H1 (cell line): ENCODE results near the gene STRN. TPM values are rescaled to one million over a fixed set of nuclear protein-coding genes. Genes with fewer than 3 reads are reported as not detected.

Experiments used
- ASH2L ChIP-seq: fragments of 200-600, 300-600 bp; sonication (generic); IDR thresholded peaks from one replicate; pipeline ENCODE4 v1.7.1; 2017; ENCODE audit warnings: low read length
- CHD7 ChIP-seq: fragments of 300-600 bp; sonication (generic); IDR thresholded peaks from 2 replicates; pipeline ENCODE4 v1.7.1; 2012; ENCODE audit warnings: low read length, moderate library complexity, mild to moderate bottlenecking, inconsistent platforms; ENCODE audit not compliant: insufficient replicate concordance
- GTF2F1 ChIP-seq: IDR thresholded peaks from 2 replicates; pipeline ENCODE4 v1.6.1; 2012; ENCODE audit warnings: low read depth, low read length, improper control_type of control experiment, borderline replicate concordance
- HDAC2 ChIP-seq, 2 experiments: fragments of 300-600 bp in 1 of 2; sonication (generic) in 1 of 2; IDR thresholded peaks; 2 replicates each; pipeline ENCODE4 v1.6.1; 2011 to 2012; ENCODE audit warnings: low read depth in 2 of 2, low read length in 2 of 2, mild to moderate bottlenecking in 2 of 2, moderate library complexity in 2 of 2, borderline replicate concordance in 1 of 2, inconsistent platforms in 1 of 2
- HDAC6 ChIP-seq: IDR thresholded peaks from one replicate; pipeline ENCODE4 v1.7.1; 2012; ENCODE audit warnings: low read depth, mild to moderate bottlenecking, inconsistent platforms, low read length, moderate library complexity
- PHF8 ChIP-seq: fragments of 200-600 bp; sonication (generic); conservative IDR thresholded peaks from 2 replicates; pipeline ENCODE4 v1.7.1; 2012; ENCODE audit warnings: low read depth, mild to moderate bottlenecking, inconsistent platforms, low read length, moderate library complexity
- POU5F1 ChIP-seq: IDR thresholded peaks from 2 replicates; pipeline ENCODE4 v1.6.1; 2011; ENCODE audit warnings: low read depth, mild to moderate bottlenecking, low read length, moderate library complexity
- SIX5 ChIP-seq: IDR thresholded peaks from 2 replicates; pipeline ENCODE4 v1.6.1; 2011; ENCODE audit warnings: mild to moderate bottlenecking, low read depth, low read length
- ZNF274 ChIP-seq: IDR thresholded peaks from 2 replicates; pipeline ENCODE4 v1.7.0; 2012; ENCODE audit warnings: low read length, borderline replicate concordance; ENCODE audit errors: extremely low read depth
- polyA plus RNA-seq, 7 experiments: library from polyadenylated mRNA; depleted of rRNA in 3 of 7; stranded (reverse) in 5 of 7; unstranded in 2 of 7; fragments of >200 nt in 5 of 7; fragments of 200-250 nt in 2 of 7; gene quantifications; 1 replicate in 5 of 7; 2 replicates in 1 of 7; 4 replicates in 1 of 7; pipeline versions ENCODE4 v1.2.1 to v1.2.3, GENCODE V29; 2011 to 2013; ENCODE audit warnings: missing spikeins in 2 of 7, mixed read lengths in 2 of 7
- total RNA-seq: library from RNA; stranded (reverse); fragmentation: NEBNext Ultra II Directional; extraction: Animal tissue kit (Norgen Biotek cat#: 25700); gene quantifications from 2 replicates; pipeline ENCODE4 v1.2.1, GENCODE V29; 2021

The STRN gene
- total and polyA plus RNA-seq, 2 of the 8 experiments (the other 6 are each of a cell fraction or from before 2014, with no cell fraction given), result 8.3 to 47.0 TPM

GRCh38 chr2:36918307-36918706 is 48.0 kb downstream of the STRN start (continued):
- no peak for TF ChIP-seq CHD7
- TF ChIP-seq POU5F1, result no peak
- TF ChIP-seq ASH2L, result no peak
- no peak for TF ChIP-seq HDAC2 (IDR thresholded peaks at IDR 0.05; ENCODE audit: borderline replicate concordance in 1 of 2, low read depth in 2 of 2, low read length in 2 of 2)
- TF ChIP-seq PHF8, result no peak
- TF ChIP-seq HDAC6, result no peak
- no peak for TF ChIP-seq GTF2F1
- no peak for TF ChIP-seq ZNF274
- TF ChIP-seq SIX5, result no peak
- TF ChIP-seq, all 59 proteins: peak for 0
